ENCODE measurements around the gene ARID1B. TPM values are rescaled to one million over a fixed set of nuclear protein-coding genes. Genes with fewer than 3 reads are reported as not detected.
A peak's percentile ranks its signal among the peaks of the same experiment; 100 is the strongest.

The ARID1B gene
- polyA plus RNA-seq, 1 experiment: 17.0 TPM

DNA sequence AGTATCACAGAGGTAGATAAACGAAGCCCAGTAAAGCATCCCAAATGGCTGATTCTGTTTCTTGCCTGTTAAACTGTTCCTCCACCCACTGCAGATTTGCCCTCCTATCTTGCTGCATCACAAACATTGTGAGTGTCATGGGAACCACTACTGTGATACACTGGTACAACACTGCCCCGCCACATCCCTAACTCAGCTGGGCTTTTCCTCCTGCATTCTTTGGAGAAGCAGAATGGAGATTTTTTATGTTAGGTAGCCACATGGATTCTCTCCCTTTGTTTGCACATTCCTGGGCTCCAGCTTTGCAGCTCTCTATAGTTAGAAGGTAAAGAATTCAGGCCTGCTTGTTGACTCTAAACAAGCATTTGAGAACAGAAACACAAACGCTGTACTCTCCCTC, 312.1 kb downstream of the ARID1B start:
- ChIA-PET POLR2A (no interaction called here), CTCF (interaction anchor here (1.0 kb wide), 1 partner anchor 44 kb away, joined by 3 read pairs; no protein-coding TSS in a partner anchor)
- peak; percentile 29 for DNase-seq (ENCODE audit: low read depth)
- Histone ChIP-seq H3K27me3 (ENCODE audit: control insufficient read depth, insufficient read depth, low read length) (no peaks in the 10 kb centered on the region), H3K36me3 (ENCODE audit: control insufficient read depth, insufficient read depth, low read length) (peaks cover 2% of the 10 kb centered on the region; the same call in 1 of the 2 replicates), H3K4me3 (ENCODE audit: low read depth, low read length) (no peak overlapping the region)
- TF ChIP-seq, protein P1, sequence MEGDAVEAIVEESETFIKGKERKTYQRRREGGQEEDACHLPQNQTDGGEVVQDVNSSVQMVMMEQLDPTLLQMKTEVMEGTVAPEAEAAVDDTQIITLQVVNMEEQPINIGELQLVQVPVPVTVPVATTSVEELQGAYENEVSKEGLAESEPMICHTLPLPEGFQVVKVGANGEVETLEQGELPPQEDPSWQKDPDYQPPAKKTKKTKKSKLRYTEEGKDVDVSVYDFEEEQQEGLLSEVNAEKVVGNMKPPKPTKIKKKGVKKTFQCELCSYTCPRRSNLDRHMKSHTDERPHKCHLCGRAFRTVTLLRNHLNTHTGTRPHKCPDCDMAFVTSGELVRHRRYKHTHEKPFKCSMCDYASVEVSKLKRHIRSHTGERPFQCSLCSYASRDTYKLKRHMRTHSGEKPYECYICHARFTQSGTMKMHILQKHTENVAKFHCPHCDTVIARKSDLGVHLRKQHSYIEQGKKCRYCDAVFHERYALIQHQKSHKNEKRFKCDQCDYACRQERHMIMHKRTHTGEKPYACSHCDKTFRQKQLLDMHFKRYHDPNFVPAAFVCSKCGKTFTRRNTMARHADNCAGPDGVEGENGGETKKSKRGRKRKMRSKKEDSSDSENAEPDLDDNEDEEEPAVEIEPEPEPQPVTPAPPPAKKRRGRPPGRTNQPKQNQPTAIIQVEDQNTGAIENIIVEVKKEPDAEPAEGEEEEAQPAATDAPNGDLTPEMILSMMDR (IDR thresholded peaks at IDR 0.05; ENCODE audit: insufficient read depth, low read depth, low read length): no peak

DNA sequence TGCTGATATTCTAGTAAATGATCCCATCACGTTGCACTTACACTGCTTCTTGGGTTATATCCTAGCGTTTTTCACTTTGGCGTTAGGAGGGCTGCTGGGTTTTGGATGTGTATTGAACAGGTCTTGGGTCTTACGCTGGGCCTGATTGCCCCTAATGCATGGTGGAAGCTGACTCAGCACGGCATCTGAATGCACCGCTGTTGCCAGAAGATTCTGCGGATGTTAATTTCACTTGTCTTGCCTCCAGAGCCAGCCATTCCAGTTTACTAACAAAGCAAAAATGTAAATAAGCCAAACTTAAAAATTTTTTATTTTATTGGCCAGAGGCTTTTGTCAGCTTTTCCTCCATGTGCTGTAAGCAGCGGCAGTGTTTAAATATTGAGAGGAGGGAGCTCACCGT, 312.7 kb downstream of the ARID1B start:
- CTCF ChIA-PET: no interaction called here
- H3K27me3 ChIP-seq (ENCODE audit: control insufficient read depth, insufficient read depth, low read length): no peaks in the 10 kb centered on the region
- no peak for DNase-seq (ENCODE audit: low read depth)

DNA sequence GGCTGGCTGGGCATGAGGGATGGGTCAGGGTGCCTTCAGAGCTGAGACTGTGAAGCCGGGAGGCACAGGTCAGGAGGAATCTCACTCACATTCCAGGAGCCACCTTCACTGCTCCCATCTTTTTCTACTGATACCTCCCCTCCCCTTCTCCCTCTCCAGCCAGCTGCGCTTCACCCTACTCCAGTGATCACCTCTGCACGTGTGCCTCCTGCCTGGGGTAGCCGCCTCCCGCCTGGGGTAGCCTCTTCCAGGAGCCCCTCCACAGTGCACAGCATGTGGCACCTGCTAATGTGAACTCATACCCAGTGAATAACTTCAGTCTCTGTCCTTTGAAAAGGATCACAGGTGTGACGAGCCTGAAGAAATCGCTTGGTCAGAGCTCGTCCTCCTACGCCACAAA, 313.6 kb downstream of the ARID1B start:
- TF ChIP-seq, protein P1 (IDR thresholded peaks at IDR 0.05; ENCODE audit: insufficient read depth, low read depth, low read length): no peak
- Histone ChIP-seq H3K27me3 (ENCODE audit: control insufficient read depth, insufficient read depth, low read length) (no peaks in the 10 kb centered on the region), H3K36me3 (ENCODE audit: control insufficient read depth, insufficient read depth, low read length) (no peaks in the 10 kb centered on the region; the same call in 1 of the 2 replicates), H3K4me3 (ENCODE audit: low read depth, low read length) (no peak overlapping the region)
- DNase-seq (ENCODE audit: low read depth): no peak
- ChIA-PET CTCF (interaction anchor here (1.0 kb wide), 1 partner anchor 12 kb away, joined by 3 read pairs; no protein-coding TSS in a partner anchor), POLR2A (no interaction called here)

More for the DNA sequence above, 312.7 kb downstream of the ARID1B start:
- TF ChIP-seq, protein P1 (IDR thresholded peaks at IDR 0.05; ENCODE audit: insufficient read depth, low read depth, low read length): no peak
- Histone ChIP-seq H3K36me3 (ENCODE audit: control insufficient read depth, insufficient read depth, low read length) (no peaks in the 10 kb centered on the region; the same call in 1 of the 2 replicates), H3K4me3 (ENCODE audit: low read depth, low read length) (no peak overlapping the region)
- POLR2A ChIA-PET: no interaction called here

DNA sequence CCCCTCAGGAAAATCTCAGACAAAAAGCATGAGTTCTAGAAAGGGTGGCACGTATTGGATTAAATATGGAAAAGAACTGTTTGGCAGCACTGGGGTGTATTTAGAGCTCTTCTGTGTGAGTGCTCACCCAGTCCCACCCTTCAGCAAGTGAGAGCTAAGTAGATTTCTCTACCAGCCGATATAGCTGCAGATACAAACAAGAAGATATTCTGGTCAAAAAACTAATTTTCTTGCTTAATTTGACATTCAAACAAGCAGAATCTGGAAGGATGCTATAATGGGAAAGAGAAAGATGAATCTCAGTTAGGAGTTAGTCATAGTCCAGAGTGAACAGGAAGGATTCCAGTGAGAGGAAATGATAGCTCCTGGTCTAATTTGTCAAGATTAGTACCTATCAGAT, 314.1 kb downstream of the ARID1B start:
- H3K27me3 ChIP-seq (ENCODE audit: control insufficient read depth, insufficient read depth, low read length): no peaks in the 10 kb centered on the region
- H3K36me3 ChIP-seq (ENCODE audit: control insufficient read depth, insufficient read depth, low read length): no peaks in the 10 kb centered on the region; the same call in 1 of the 2 replicates
- ChIA-PET CTCF (interaction anchor here (1.0 kb wide), 1 partner anchor 12 kb away, joined by 3 read pairs; no protein-coding TSS in a partner anchor), POLR2A (no interaction called here)
- DNase-seq (ENCODE audit: low read depth): no peak
- no peak overlapping the region for H3K4me3 ChIP-seq (ENCODE audit: low read depth, low read length)
- TF ChIP-seq, protein P1 (IDR thresholded peaks at IDR 0.05; ENCODE audit: insufficient read depth, low read depth, low read length): no peak

DNA sequence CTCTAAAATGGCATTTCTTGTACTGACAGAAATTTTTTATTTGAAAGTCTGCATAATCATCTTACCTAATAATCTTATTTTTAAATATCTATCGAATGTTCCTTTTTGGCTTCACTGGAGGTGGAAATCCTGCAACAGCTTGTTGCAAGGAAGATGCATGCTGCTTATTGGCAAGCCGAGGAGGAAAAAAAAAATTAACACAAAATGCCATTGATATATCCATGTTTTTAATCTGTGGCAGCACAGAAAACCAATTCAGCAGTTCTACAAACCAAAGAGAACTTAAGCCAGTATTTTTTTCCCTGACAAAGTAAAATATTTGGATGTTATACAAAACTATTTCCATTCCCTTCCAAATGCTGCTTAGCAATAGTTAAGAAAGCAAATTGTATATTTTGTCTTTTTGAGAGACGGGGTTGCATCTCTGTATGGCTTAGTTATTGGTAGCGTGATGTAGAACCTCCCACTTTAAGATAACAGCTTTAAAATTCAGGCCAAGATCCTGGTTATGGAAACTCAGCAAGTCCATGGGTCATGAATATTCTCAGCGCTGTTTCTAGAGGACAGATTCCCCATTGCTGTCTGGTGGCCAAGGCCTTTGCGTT, 314.8 kb downstream of the ARID1B start:
- ChIA-PET POLR2A (no interaction called here), CTCF (interaction anchor here (1.0 kb wide), 1 partner anchor 13 kb away, joined by 3 read pairs; no protein-coding TSS in a partner anchor)
- no peaks in the 10 kb centered on the region for H3K27me3 ChIP-seq (ENCODE audit: control insufficient read depth, insufficient read depth, low read length)
- no peak overlapping the region for H3K4me3 ChIP-seq (ENCODE audit: low read depth, low read length)
- DNase-seq (ENCODE audit: low read depth): no peak
- TF ChIP-seq, protein P1 (IDR thresholded peaks at IDR 0.05; ENCODE audit: insufficient read depth, low read depth, low read length): no peak
- no peaks in the 10 kb centered on the region; the same call in 1 of the 2 replicates for H3K36me3 ChIP-seq (ENCODE audit: control insufficient read depth, insufficient read depth, low read length)

Measured in BJ (cell line).